Keratinocyte (primary cell): ENCODE data around the gene PERP. TPM values are rescaled to one million over a fixed set of nuclear protein-coding genes. Genes with fewer than 3 reads are reported as not detected.

Experiments
- DNase-seq: peaks from one replicate; pipeline ENCODE4 v3.0.0-alpha.2; 2011; ENCODE audit warnings: low read depth, missing footprints, low spot score
- FAIRE-seq: peaks from 2 replicates; lab custom pipeline; 2011; peaks lifted over from hg19 to GRCh38; lab: Jason Lieb, UNC
- H2AFZ ChIP-seq: 2 replicates; pipeline ENCODE4 v1.6.0; 2012; ENCODE audit warnings: low read length, control low read depth, inconsistent platforms; ENCODE audit not compliant: control insufficient read depth
- H3K27ac ChIP-seq: 2 replicates; pipeline ENCODE4 v1.5.1; 2011; ENCODE audit warnings: low read length; ENCODE audit not compliant: control insufficient read depth, insufficient read depth
- H3K27me3 ChIP-seq: 3 replicates; pipeline ENCODE4 v1.6.0; 2011; ENCODE audit warnings: low read length; ENCODE audit not compliant: control insufficient read depth, insufficient read depth; ENCODE audit errors: extremely low read depth
- H3K36me3 ChIP-seq, 2 experiments: 2 replicates in 1 of 2; 3 replicates in 1 of 2; pipeline ENCODE4 v1.5.1; 2011; ENCODE audit warnings: low read length in 2 of 2, mild to moderate bottlenecking in 1 of 2; ENCODE audit not compliant: control insufficient read depth in 2 of 2, insufficient read depth in 2 of 2; ENCODE audit errors: extremely low read depth in 1 of 2
- H3K4me1 ChIP-seq: 3 replicates; pipeline ENCODE4 v1.5.1; 2011; ENCODE audit warnings: low read length; ENCODE audit not compliant: control insufficient read depth, insufficient read depth; ENCODE audit errors: extremely low read depth
- H3K4me2 ChIP-seq: 3 replicates; pipeline ENCODE4 v1.6.0; 2011; ENCODE audit warnings: low read depth, low read length; ENCODE audit not compliant: control insufficient read depth, insufficient read depth; ENCODE audit errors: extremely low read depth
- H3K4me3 ChIP-seq, 3 experiments: fragments of 200-600 bp in 1 of 3; sonication (generic) in 1 of 3; 2 replicates in 2 of 3; 3 replicates in 1 of 3; pipeline ENCODE4 v1.5.1; 2011 to 2016; ENCODE audit warnings: low read length in 3 of 3, mild to moderate bottlenecking in 3 of 3, control low read depth in 2 of 3, inconsistent platforms in 1 of 3, low read depth in 1 of 3, mixed read lengths in 1 of 3, mixed run types in 1 of 3, moderate library complexity in 1 of 3; ENCODE audit not compliant: control insufficient read depth in 2 of 3, insufficient read depth in 2 of 3; ENCODE audit errors: extremely low read depth in 1 of 3
- H3K79me2 ChIP-seq: 2 replicates; pipeline ENCODE4 v1.6.0; 2012; ENCODE audit warnings: low read length; ENCODE audit not compliant: control insufficient read depth, insufficient read depth
- H3K9ac ChIP-seq: 3 replicates; pipeline ENCODE4 v1.6.0; 2011; ENCODE audit warnings: low read length; ENCODE audit not compliant: control insufficient read depth, insufficient read depth; ENCODE audit errors: extremely low read depth
- H3K9me1 ChIP-seq: 3 replicates; pipeline ENCODE4 v1.6.0; 2011; ENCODE audit warnings: low read length; ENCODE audit not compliant: control insufficient read depth, insufficient read depth; ENCODE audit errors: extremely low read depth
- H3K9me3 ChIP-seq: 2 replicates; pipeline ENCODE4 v1.5.1; 2012; ENCODE audit warnings: low read depth, low read length; ENCODE audit not compliant: control insufficient read depth
- H4K20me1 ChIP-seq: 3 replicates; pipeline ENCODE4 v1.6.0; 2011; ENCODE audit warnings: low read length; ENCODE audit not compliant: control insufficient read depth, insufficient read depth; ENCODE audit errors: extremely low read depth
- EZH2 ChIP-seq: IDR thresholded peaks from one replicate; pipeline ENCODE4 v1.6.1; 2012; ENCODE audit warnings: inconsistent platforms, mild to moderate bottlenecking, low read length, moderate library complexity
- dilution Hi-C: fragments of 300-500 bp; cut with MboI; formaldehyde crosslinking; loops from one replicate; pipeline ENCODE4 v1.7.0; 2020; ENCODE audit warnings: low sequenced_read_pairs; ENCODE audit not compliant: extremely low pct_ligation_motif_present
- polyA minus RNA-seq, 3 experiments: library from RNA; depleted of rRNA, polyadenylated mRNA; stranded (reverse); fragments of >200 nt; gene quantifications; 1 replicate in 1 of 3; 2 replicates in 1 of 3; 3 replicates in 1 of 3; pipeline ENCODE4 v1.2.3, GENCODE V29; 2011
- polyA plus RNA-seq, 5 experiments: library from polyadenylated mRNA; depleted of rRNA in 3 of 5; stranded (reverse) in 3 of 5; stranded (forward) in 1 of 5; unstranded in 1 of 5; fragments of >200 nt; gene quantifications; 1 replicate in 1 of 5; 2 replicates in 3 of 5; 3 replicates in 1 of 5; pipeline versions ENCODE4 v1.2.1 to v1.2.3, GENCODE V29; 2011 to 2012; ENCODE audit warnings: missing spikeins in 2 of 5, low read depth in 1 of 5, low replicate concordance in 1 of 5
- TF ChIP-seq, protein P1 (sequence below), 3 experiments: IDR thresholded peaks in 1 of 3; conservative IDR thresholded peaks in 1 of 3; optimal IDR thresholded peaks in 1 of 3; 2 replicates in 2 of 3; 3 replicates in 1 of 3; pipeline versions ENCODE3 to v1.5.1; 2011; ENCODE audit warnings: low read length in 3 of 3, mild to moderate bottlenecking in 3 of 3, moderate library complexity in 2 of 3, control low read depth in 1 of 3, inconsistent platforms in 1 of 3; ENCODE audit not compliant: insufficient read depth in 2 of 3; ENCODE audit errors: extremely low read depth in 1 of 3

Gene PERP
- polyA plus RNA-seq (279 to 543 TPM (median 525 TPM) in 3 replicates), polyA minus RNA-seq (284 to 461 TPM (median 304 TPM) in 3 replicates)
- 758 TPM for polyA plus RNA-seq (2011; ENCODE audit: low read depth)
- polyA plus RNA-seq (2011; cell fraction: cytosol; rRNA removed), result 314 and 475 TPM in 2 replicates
- 637 and 791 TPM in 2 replicates for polyA plus RNA-seq (2011; cell fraction: nucleus; rRNA removed)
- polyA plus RNA-seq (2012; ENCODE audit: low replicate concordance), result 460 and 1,316 TPM in 2 replicates
- 500 TPM for polyA minus RNA-seq (2011; cell fraction: cytosol; rRNA and poly(A)+ RNA removed)
- polyA minus RNA-seq (2011; cell fraction: nucleus; rRNA and poly(A)+ RNA removed), result 327 and 470 TPM in 2 replicates

DNA sequence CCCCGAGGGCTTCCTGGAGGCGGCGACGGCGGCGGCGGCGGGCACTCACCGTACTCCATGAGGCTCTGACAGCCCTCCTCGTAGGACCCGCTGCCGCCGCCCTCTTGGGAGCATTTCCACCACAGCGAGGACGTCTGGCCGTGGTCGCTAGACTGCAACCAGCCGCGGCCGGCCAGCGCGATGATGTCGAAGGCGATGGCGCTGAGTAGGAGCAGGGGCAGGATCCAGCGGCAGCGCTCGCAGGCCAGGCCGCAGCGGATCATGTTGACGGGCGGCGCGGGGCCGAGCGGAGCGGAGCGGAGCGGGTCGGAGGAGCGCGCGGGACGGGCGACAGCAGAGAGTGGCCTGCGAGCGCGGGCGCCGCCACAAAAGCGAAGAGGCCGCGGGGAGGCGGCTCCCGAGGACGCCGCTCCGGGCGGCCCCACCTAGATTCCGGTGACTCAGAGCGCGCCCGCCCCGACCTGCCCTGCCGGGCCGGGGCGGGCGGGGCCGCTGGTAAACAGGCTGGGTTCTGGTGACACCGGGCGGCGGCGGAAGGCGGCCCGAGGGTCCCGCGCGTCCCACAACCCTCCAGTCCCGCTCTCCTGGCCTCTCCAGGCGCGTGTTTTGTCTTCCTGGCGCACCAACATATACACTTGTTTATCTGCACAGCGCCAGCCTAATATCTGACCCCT lies at the start of gene PERP:
Gene PERP, minus strand, starts transcription at position 342 of the 674 bp plus-strand sequence. Its CDS starts 79 bp downstream, at position 263.
- Histone ChIP-seq H2AFZ (peak within 1 kb of the TSS; percentile 76), H3K4me2 (peak within 1 kb of the TSS; percentile 98), H3K36me3 (no peaks in the 10 kb centered on the region), H3K9me3 (no peaks in the 10 kb centered on the region), H3K4me1 (peaks cover 32% of the 10 kb centered on the region), H3K4me3 (peak within 1 kb of the TSS; percentile 86 to 95 (median 87)), H3K27ac (peak within 1 kb of the TSS; percentile 100), H3K79me2 (peaks cover 50% of the 10 kb centered on the region), H4K20me1 (no peaks in the 10 kb centered on the region), H3K9ac (peak within 1 kb of the TSS; percentile 100), H3K9me1 (no peaks in the 10 kb centered on the region), H3K27me3 (no peaks in the 10 kb centered on the region)
- no peak for FAIRE-seq
- dilution Hi-C loops, result no loop called here
- TF ChIP-seq EZH2, result no peak
- TF ChIP-seq, protein P1, sequence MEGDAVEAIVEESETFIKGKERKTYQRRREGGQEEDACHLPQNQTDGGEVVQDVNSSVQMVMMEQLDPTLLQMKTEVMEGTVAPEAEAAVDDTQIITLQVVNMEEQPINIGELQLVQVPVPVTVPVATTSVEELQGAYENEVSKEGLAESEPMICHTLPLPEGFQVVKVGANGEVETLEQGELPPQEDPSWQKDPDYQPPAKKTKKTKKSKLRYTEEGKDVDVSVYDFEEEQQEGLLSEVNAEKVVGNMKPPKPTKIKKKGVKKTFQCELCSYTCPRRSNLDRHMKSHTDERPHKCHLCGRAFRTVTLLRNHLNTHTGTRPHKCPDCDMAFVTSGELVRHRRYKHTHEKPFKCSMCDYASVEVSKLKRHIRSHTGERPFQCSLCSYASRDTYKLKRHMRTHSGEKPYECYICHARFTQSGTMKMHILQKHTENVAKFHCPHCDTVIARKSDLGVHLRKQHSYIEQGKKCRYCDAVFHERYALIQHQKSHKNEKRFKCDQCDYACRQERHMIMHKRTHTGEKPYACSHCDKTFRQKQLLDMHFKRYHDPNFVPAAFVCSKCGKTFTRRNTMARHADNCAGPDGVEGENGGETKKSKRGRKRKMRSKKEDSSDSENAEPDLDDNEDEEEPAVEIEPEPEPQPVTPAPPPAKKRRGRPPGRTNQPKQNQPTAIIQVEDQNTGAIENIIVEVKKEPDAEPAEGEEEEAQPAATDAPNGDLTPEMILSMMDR (optimal IDR thresholded peaks at IDR 0.05 in 1 of 3, IDR thresholded peaks at IDR 0.05 in 1 of 3, conservative IDR thresholded peaks at IDR 0.05 in 1 of 3; ENCODE audit: extremely low read depth in 1 of 3, insufficient read depth in 2 of 3, low read length in 3 of 3), result peak in 1 of 3 experiments; percentile 42
- no peak for DNase-seq

DNA sequence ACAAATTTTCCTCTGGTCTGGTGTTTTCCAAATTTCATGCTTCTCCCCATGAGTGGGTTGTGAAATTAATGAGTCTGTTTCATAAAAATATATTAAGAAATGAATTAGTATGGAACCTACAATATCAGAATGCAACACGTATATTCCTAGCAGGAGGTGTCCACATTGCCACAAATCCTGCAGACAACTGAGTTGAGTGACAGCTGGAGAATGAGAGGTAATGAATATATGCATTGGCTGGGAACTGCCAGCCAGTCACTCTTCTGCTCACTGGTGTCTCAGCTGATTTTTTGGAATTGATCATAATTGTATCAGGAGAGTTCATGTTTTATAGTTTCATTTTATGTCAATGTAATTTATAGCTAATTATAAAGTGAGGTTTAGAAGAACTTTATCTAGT lies 48.2 kb upstream of the PERP start:
- no peaks in the 10 kb centered on the region for H3K4me1 ChIP-seq
- no peaks in the 10 kb centered on the region for H4K20me1 ChIP-seq

More for the DNA sequence above, 48.2 kb upstream of the PERP start:
- dilution Hi-C loops, result no loop called here
- TF ChIP-seq, protein P1 (optimal IDR thresholded peaks at IDR 0.05 in 1 of 3, IDR thresholded peaks at IDR 0.05 in 1 of 3, conservative IDR thresholded peaks at IDR 0.05 in 1 of 3; ENCODE audit: extremely low read depth in 1 of 3, insufficient read depth in 2 of 3, low read length in 3 of 3), result no peak
- TF ChIP-seq EZH2, result no peak
- Histone ChIP-seq H3K79me2 (no peaks in the 10 kb centered on the region), H3K4me2 (no peak overlapping the region), H3K27me3 (peaks cover 12% of the 10 kb centered on the region), H3K9me1 (no peaks in the 10 kb centered on the region), H3K4me3 (no peak overlapping the region), H3K9me3 (no peaks in the 10 kb centered on the region), H3K27ac (no peak overlapping the region), H3K9ac (no peak overlapping the region), H2AFZ (no peak overlapping the region), H3K36me3 (no peaks in the 10 kb centered on the region)
- FAIRE-seq (no peak), DNase-seq (no peak)
